HEK293 (cell line): ENCODE data around the gene CCAR1.

ENCODE experiments used
- CTCF ChIA-PET: fragments of 350-600 bp; formaldehyde crosslinking; extraction: SDS; loops from one replicate; lab custom pipeline; 2021; ENCODE audit warnings: antibody characterized with exemption; lab: Yijun Ruan, JAX
- POLR2A ChIA-PET: fragments of 300-600 bp; formaldehyde crosslinking; extraction: SDS; loops from one replicate; lab custom pipeline; 2020; ENCODE audit warnings: antibody characterized with exemption, inconsistent platforms; lab: Yijun Ruan, JAX
- H3K27ac ChIP-seq: fragments of 200-500 bp; sonication (Bioruptor generic); 2 replicates; pipeline ENCODE4 v1.5.1; 2014; ENCODE audit warnings: low read depth, low read length, control low read depth, inconsistent platforms; ENCODE audit errors: extremely low read depth
- H3K36me3 ChIP-seq, 2 experiments: fragments of 200-500 bp in 1 of 2; sonication (Bioruptor generic) in 1 of 2; 1 replicate in 1 of 2; 2 replicates in 1 of 2; pipeline ENCODE4 v1.5.1; 2014 to 2017; ENCODE audit warnings: inconsistent platforms in 2 of 2, low read length in 2 of 2; ENCODE audit not compliant: control insufficient read depth in 2 of 2, insufficient read depth in 1 of 2
- H3K4me1 ChIP-seq: fragments of 200-500 bp; sonication (Bioruptor generic); 2 replicates; pipeline ENCODE4 v1.5.1; 2014; ENCODE audit warnings: mild to moderate bottlenecking, low read length, inconsistent platforms; ENCODE audit not compliant: control insufficient read depth, insufficient read depth
- H3K4me3 ChIP-seq: 2 replicates; pipeline ENCODE4 v1.5.1; 2011; ENCODE audit warnings: low read depth, mild to moderate bottlenecking, control low read depth, low read length, moderate library complexity
- H3K9me3 ChIP-seq: fragments of 200-500 bp; sonication (Bioruptor generic); 2 replicates; pipeline ENCODE4 v1.5.1; 2014; ENCODE audit warnings: low read depth, low read length, inconsistent platforms; ENCODE audit not compliant: control insufficient read depth, insufficient read depth
- HOXD13 ChIP-seq: sonication (generic); formaldehyde crosslinking; IDR thresholded peaks from 2 replicates; pipeline ENCODE4 v1.8.0; 2022; ENCODE audit warnings: missing genetic modification reagents, borderline replicate concordance
- SCRT2 ChIP-seq: fragments of 450-650 bp; formaldehyde crosslinking; IDR thresholded peaks from 2 replicates; pipeline ENCODE4 v1.5.1; 2016; ENCODE audit warnings: missing biosample characterization, missing genetic modification characterization
- ZFP37 ChIP-seq: fragments of 450-650 bp; formaldehyde crosslinking; IDR thresholded peaks from 2 replicates; pipeline ENCODE4 v1.5.1; 2016; ENCODE audit warnings: missing biosample characterization, missing genetic modification characterization
- ZNF214 ChIP-seq: fragments of 450-650 bp; formaldehyde crosslinking; IDR thresholded peaks from 2 replicates; pipeline ENCODE4 v1.5.1; 2017; ENCODE audit warnings: missing biosample characterization, mild to moderate bottlenecking, missing genetic modification characterization, borderline replicate concordance
- ZNF23 ChIP-seq: fragments of 450-650 bp; formaldehyde crosslinking; IDR thresholded peaks from 2 replicates; pipeline ENCODE4 v1.5.1; 2016; ENCODE audit warnings: missing biosample characterization, missing genetic modification characterization, borderline replicate concordance
- ZNF404 ChIP-seq: fragments of 450-650 bp; formaldehyde crosslinking; IDR thresholded peaks from 2 replicates; pipeline ENCODE4 v1.5.1; 2017; ENCODE audit warnings: missing biosample characterization, missing genetic modification characterization
- ZNF426 ChIP-seq: fragments of 450-650 bp; formaldehyde crosslinking; IDR thresholded peaks from 2 replicates; pipeline ENCODE4 v1.5.1; 2017; ENCODE audit warnings: missing biosample characterization, missing genetic modification characterization, mild to moderate bottlenecking, inconsistent platforms, moderate library complexity
- ZNF529 ChIP-seq: fragments of 450-650 bp; formaldehyde crosslinking; IDR thresholded peaks from 2 replicates; pipeline ENCODE4 v1.5.1; 2017; ENCODE audit warnings: missing genetic modification characterization, missing biosample characterization; ENCODE audit not compliant: insufficient replicate concordance
- ZNF558 ChIP-seq: fragments of 450-650 bp; formaldehyde crosslinking; IDR thresholded peaks from 2 replicates; pipeline ENCODE4 v1.5.1; 2016; ENCODE audit warnings: missing biosample characterization, missing genetic modification characterization
- ZNF629 ChIP-seq: fragments of 450-650 bp; formaldehyde crosslinking; IDR thresholded peaks from 2 replicates; pipeline ENCODE4 v1.5.1; 2017; ENCODE audit warnings: missing biosample characterization, missing genetic modification characterization
- ZNF677 ChIP-seq: fragments of 450-650 bp; IDR thresholded peaks from 2 replicates; pipeline ENCODE4 v1.5.0; 2018; ENCODE audit warnings: missing biosample characterization, mild to moderate bottlenecking, missing genetic modification characterization, moderate library complexity
- ZNF692 ChIP-seq: fragments of 450-650 bp; formaldehyde crosslinking; IDR thresholded peaks from 2 replicates; pipeline ENCODE4 v1.5.1; 2016; ENCODE audit warnings: missing biosample characterization, missing genetic modification characterization
- TF ChIP-seq, protein P1 (sequence below): fragments of 450-650 bp; formaldehyde crosslinking; IDR thresholded peaks from 2 replicates; pipeline ENCODE4 v1.5.1; 2016; ENCODE audit warnings: missing biosample characterization, missing genetic modification characterization

Gene CCAR1

DNA sequence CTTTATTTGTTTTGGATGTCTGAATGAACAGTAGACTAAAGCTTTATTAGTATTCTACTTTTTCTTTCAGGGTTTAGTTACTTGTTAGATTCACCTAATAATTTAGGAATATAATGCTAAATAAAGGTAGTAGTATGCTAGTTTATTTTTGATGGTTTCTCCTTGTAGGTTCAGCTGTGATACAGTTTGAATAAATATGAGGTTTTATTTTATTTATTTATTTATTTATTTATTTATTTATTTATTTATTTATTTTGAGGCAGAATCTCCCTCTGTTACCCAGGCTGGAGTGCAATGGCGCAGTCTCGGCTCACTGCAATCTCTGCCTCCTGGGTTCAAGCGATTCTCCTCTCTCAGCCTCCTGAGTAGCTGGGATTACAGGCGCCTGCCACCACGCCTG lies 19.6 kb downstream of the CCAR1 start (continued):
- peak; percentile 89; the same call in 1 of the 2 replicates for TF ChIP-seq ZFP37 (tag by site-specific recombination)
- TF ChIP-seq ZNF404 (tag by site-specific recombination), result peak; percentile 92
- peak; percentile 52 for TF ChIP-seq ZNF529
- peak; percentile 17; the same call in 1 of the 2 replicates for TF ChIP-seq ZNF214 (tag by site-specific recombination)
- TF ChIP-seq ZNF629 (tag by site-specific recombination), result peak; percentile 80

DNA sequence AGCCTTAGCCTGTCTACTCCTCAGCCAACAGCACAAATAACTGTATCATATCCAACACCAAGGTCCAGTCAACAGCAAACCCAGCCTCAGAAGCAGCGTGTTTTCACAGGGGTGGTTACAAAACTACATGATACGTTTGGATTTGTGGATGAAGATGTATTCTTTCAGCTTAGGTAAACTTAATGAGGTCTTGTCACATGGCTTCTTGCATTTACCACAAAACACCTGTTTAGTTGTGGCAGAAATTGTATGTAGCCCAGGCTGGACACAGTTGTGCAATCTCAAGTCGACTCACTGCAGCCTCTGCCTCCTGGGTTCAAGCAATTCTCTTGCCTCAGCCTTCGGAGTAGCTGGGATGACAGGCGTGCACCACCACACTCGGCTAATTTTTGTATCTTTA lies 21.4 kb downstream of the CCAR1 start:
- no peak overlapping the region for H3K4me3 ChIP-seq
- peak; percentile 63; the same call in 1 of the 2 replicates for TF ChIP-seq ZNF558 (tag by site-specific recombination)
- TF ChIP-seq SCRT2 (tag by site-specific recombination), result peak; percentile 36; the same call in 1 of the 2 replicates
- no peak for TF ChIP-seq ZNF677 (tag by site-specific recombination)
- TF ChIP-seq, all 188 proteins: peak for 2
- Histone ChIP-seq H3K9me3 (no peaks in the 10 kb centered on the region), H3K27ac (no peak overlapping the region; the same call in 1 of the 2 replicates), H3K4me1 (no peaks in the 10 kb centered on the region), H3K36me3 (peaks cover 79 to 98% of the 10 kb centered on the region in 2 experiments)
- ChIA-PET CTCF (interaction anchor here (0.6 kb wide), 2 partner anchors 32 to 689 kb away, joined by 3 to 5 read pairs; no protein-coding TSS in a partner anchor), POLR2A (no interaction called here)

DNA sequence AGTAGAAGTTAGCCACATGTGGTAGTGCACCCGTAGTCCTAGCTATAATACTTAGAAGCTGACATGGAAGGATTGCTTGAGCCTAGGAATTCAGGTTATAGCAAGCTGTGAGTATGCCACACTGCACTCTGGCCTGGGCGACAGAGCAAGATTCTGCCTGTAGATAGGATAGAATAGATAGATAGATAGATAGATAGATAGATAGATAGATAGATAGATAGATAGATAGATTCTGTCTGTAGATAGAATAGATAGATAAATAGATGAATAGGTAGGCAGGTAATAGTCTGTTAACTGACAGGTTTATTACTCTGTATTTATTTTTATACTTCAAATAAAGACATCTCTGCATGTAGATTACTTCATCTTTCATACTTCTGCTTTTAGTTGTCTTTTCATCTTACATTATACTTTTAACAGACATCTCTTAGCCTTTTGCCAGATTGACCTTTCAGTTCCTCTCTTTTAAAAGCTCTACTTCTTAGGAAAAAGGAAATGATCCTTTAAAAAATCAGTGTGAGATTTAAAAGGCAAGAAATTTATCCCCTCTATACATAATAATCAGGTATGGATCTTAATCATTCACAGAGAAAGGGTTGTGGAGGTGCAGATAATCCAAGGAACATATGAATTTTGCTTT lies 31.8 kb downstream of the CCAR1 start:
- Histone ChIP-seq H3K27ac (no peak overlapping the region), H3K36me3 (peaks cover 95 to 99% of the 10 kb centered on the region in 2 experiments), H3K4me3 (no peak overlapping the region), H3K9me3 (no peaks in the 10 kb centered on the region), H3K4me1 (no peaks in the 10 kb centered on the region)
- ChIA-PET POLR2A (no interaction called here), CTCF (no interaction called here)
- TF ChIP-seq ZNF426 (tag by site-specific recombination), result no peak
- no peak for TF ChIP-seq HOXD13
- TF ChIP-seq, protein P1, sequence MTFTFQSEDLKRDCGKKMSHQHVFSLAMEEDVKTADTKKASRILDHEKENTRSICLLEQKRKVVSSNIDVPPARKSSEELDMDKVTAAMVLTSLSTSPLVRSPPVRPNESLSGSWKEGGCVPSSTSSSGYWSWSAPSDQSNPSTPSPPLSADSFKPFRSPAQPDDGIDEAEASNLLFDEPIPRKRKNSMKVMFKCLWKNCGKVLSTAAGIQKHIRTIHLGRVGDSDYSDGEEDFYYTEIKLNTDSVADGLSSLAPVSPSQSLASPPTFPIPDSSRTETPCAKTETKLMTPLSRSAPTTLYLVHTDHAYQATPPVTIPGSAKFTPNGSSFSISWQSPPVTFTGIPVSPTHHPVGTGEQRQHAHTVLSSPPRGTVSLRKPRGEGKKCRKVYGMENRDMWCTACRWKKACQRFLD (tag by site-specific recombination), result no peak
- TF ChIP-seq ZNF692 (tag by site-specific recombination), result no peak

- 0 out of 2 replicates have a peak, but pooled peaks have one; percentile 26 for TF ChIP-seq SCRT2 (tag by site-specific recombination)
- no peak for TF ChIP-seq ZNF23 (tag by site-specific recombination)
- TF ChIP-seq, all 188 proteins: peak for 1
- H3K36me3 ChIP-seq, result peaks cover 92 to 99% of the 10 kb centered on the region in 2 experiments
- H3K27ac ChIP-seq, result no peak overlapping the region
- no peaks in the 10 kb centered on the region for H3K4me1 ChIP-seq
- CTCF ChIA-PET, result interaction anchor here (1.7 kb wide), 1 partner anchor 143 kb away, joined by 3 read pairs; no protein-coding TSS in a partner anchor
- POLR2A ChIA-PET, result interaction anchor here (0.9 kb wide), 1 partner anchor 15 kb away, joined by 3 read pairs; no protein-coding TSS in a partner anchor
- no peaks in the 10 kb centered on the region for H3K9me3 ChIP-seq
- H3K4me3 ChIP-seq, result no peak overlapping the region
Measured at GRCh38 chr10:68756246-68756645, 35.2 kb downstream of the CCAR1 start.
